ENCODE results near the gene ARMC6.

ARMC6 gene

GRCh38 chr19:19032420-19033175, 805 bp upstream of the ARMC6 start:
- H3K18ac ChIP-seq (ENCODE audit: low read length) = peak overlapping the region; percentile 75
- WGBS (ENCODE audit: extremely low coverage, insufficient coverage, low lambda C conversion rate) = no CpG with 5 or more reads among the region's 31 CpGs
- H3K56ac ChIP-seq (ENCODE audit: low read length) = peak overlapping the region; percentile 92
- H3K4me1 ChIP-seq (ENCODE audit: control insufficient read depth, low read depth, low read length) = peaks cover 1% of the 10 kb centered on the region
- DNase-seq = peak; percentile 99
- no peak overlapping the region for H4K5ac ChIP-seq (ENCODE audit: low read length)
- peaks cover 11% of the 10 kb centered on the region for H3K79me1 ChIP-seq (ENCODE audit: low read length)
- peaks cover 6% of the 10 kb centered on the region for H3K36me3 ChIP-seq (ENCODE audit: control insufficient read depth, insufficient read depth, low read length)
- H3K27ac ChIP-seq (ENCODE audit: low read depth, low read length) = peak overlapping the region; percentile 78
- no peak overlapping the region for H2AK5ac ChIP-seq (ENCODE audit: low read length)
- no peak overlapping the region for H2BK15ac ChIP-seq (replicated peaks; ENCODE audit: low read depth)
- no peak overlapping the region for H2BK120ac ChIP-seq (ENCODE audit: low read depth, low read length)
- H3K27me3 ChIP-seq (ENCODE audit: insufficient read depth, low read length, poor library complexity) = no peaks in the 10 kb centered on the region
- H3K9ac ChIP-seq (ENCODE audit: low read length) = peak overlapping the region; percentile 90
- no peak overlapping the region for H3K23ac ChIP-seq (ENCODE audit: low read length)
- no peak overlapping the region for H2BK5ac ChIP-seq (ENCODE audit: low read length)
- H3K4me3 ChIP-seq (ENCODE audit: low read length) = peak overlapping the region; percentile 82
- H4K8ac ChIP-seq (ENCODE audit: low read depth, low read length) = no peak overlapping the region
- H3K4me2 ChIP-seq (ENCODE audit: low read length) = peak overlapping the region; percentile 43
- H3K4ac ChIP-seq (ENCODE audit: low read depth, low read length) = peak overlapping the region; percentile 40
- H3K79me2 ChIP-seq (ENCODE audit: control insufficient read depth, insufficient read depth, low read length) = peaks cover 38% of the 10 kb centered on the region

GRCh38 chr19:19033176-19033425, 302 bp upstream of the ARMC6 start:
- H3K18ac ChIP-seq (ENCODE audit: low read length) = peak overlapping the region; percentile 75
- no peak overlapping the region for H3K23ac ChIP-seq (ENCODE audit: low read length)
- H3K36me3 ChIP-seq (ENCODE audit: control insufficient read depth, insufficient read depth, low read length) = peaks cover 6% of the 10 kb centered on the region
- H3K9ac ChIP-seq (ENCODE audit: low read length) = peak overlapping the region; percentile 90
- H4K8ac ChIP-seq (ENCODE audit: low read depth, low read length) = no peak overlapping the region
- H2BK15ac ChIP-seq (replicated peaks; ENCODE audit: low read depth) = no peak overlapping the region
- peak overlapping the region; percentile 40 for H3K4ac ChIP-seq (ENCODE audit: low read depth, low read length)
- H2BK120ac ChIP-seq (ENCODE audit: low read depth, low read length) = no peak overlapping the region
- H3K27me3 ChIP-seq (ENCODE audit: insufficient read depth, low read length, poor library complexity) = no peaks in the 10 kb centered on the region
- peak overlapping the region; percentile 92 for H3K56ac ChIP-seq (ENCODE audit: low read length)
- no peak overlapping the region for H4K5ac ChIP-seq (ENCODE audit: low read length)
- no CpG with 5 or more reads among the region's 32 CpGs for WGBS (ENCODE audit: extremely low coverage, insufficient coverage, low lambda C conversion rate)
- peak overlapping the region; percentile 43 for H3K4me2 ChIP-seq (ENCODE audit: low read length)
- H3K4me3 ChIP-seq (ENCODE audit: low read length) = peak overlapping the region; percentile 82
- peak overlapping the region; percentile 78 for H3K27ac ChIP-seq (ENCODE audit: low read depth, low read length)
- peaks cover 1% of the 10 kb centered on the region for H3K4me1 ChIP-seq (ENCODE audit: control insufficient read depth, low read depth, low read length)
- no peak overlapping the region for H2BK5ac ChIP-seq (ENCODE audit: low read length)
- H3K79me1 ChIP-seq (ENCODE audit: low read length) = peaks cover 14% of the 10 kb centered on the region
- H3K79me2 ChIP-seq (ENCODE audit: control insufficient read depth, insufficient read depth, low read length) = peaks cover 41% of the 10 kb centered on the region
- no peak overlapping the region for H2AK5ac ChIP-seq (ENCODE audit: low read length)
- no peak for DNase-seq

DNA sequence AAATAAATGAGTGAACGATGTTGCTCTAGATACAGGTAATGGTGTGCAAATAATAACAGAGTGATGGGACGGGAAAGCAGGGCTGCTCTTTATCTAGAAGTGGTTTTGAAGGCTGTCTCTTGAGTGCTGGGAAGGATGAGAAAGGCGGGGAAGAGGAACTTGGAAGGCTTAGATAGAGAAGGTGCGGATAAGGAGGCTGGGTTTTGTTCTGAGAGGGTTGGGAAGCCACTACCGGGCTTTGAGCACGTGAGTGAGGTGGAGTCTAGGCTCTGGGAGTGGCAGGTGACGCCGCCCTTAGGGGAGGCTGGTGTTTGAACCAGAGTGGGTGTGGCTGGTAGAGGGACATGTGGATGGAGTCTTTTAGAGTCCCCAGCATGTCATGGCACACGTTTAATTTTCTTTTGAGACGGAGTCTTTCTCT, 811 bp downstream of the ARMC6 start:
- Histone ChIP-seq H3K27me3 (ENCODE audit: insufficient read depth, low read length, poor library complexity) (no peaks in the 10 kb centered on the region), H2BK15ac (replicated peaks; ENCODE audit: low read depth) (no peak overlapping the region), H3K27ac (ENCODE audit: low read depth, low read length) (peak overlapping the region; percentile 96), H3K9ac (ENCODE audit: low read length) (peak overlapping the region; percentile 86), H3K36me3 (ENCODE audit: control insufficient read depth, insufficient read depth, low read length) (peaks cover 2% of the 10 kb centered on the region), H2BK5ac (ENCODE audit: low read length) (peak overlapping the region; percentile 27), H3K4me3 (ENCODE audit: low read length) (peak overlapping the region; percentile 76), H3K79me2 (ENCODE audit: control insufficient read depth, insufficient read depth, low read length) (peaks cover 45% of the 10 kb centered on the region), H2AK5ac (ENCODE audit: low read length) (peak overlapping the region; percentile 48), H4K8ac (ENCODE audit: low read depth, low read length) (peak overlapping the region; percentile 30), H2BK120ac (ENCODE audit: low read depth, low read length) (no peak overlapping the region), H3K4me2 (ENCODE audit: low read length) (peak overlapping the region; percentile 90), H3K56ac (ENCODE audit: low read length) (peak overlapping the region; percentile 99), H3K4ac (ENCODE audit: low read depth, low read length) (peak overlapping the region; percentile 66), H3K4me1 (ENCODE audit: control insufficient read depth, low read depth, low read length) (peaks cover 1% of the 10 kb centered on the region), H3K23ac (ENCODE audit: low read length) (no peak overlapping the region), H3K18ac (ENCODE audit: low read length) (peak overlapping the region; percentile 29), H4K5ac (ENCODE audit: low read length) (no peak overlapping the region), H3K79me1 (ENCODE audit: low read length) (peaks cover 14% of the 10 kb centered on the region)
- WGBS (ENCODE audit: extremely low coverage, insufficient coverage, low lambda C conversion rate) = no CpG with 5 or more reads among the region's 10 CpGs
- peak; percentile 90 for DNase-seq

DNA sequence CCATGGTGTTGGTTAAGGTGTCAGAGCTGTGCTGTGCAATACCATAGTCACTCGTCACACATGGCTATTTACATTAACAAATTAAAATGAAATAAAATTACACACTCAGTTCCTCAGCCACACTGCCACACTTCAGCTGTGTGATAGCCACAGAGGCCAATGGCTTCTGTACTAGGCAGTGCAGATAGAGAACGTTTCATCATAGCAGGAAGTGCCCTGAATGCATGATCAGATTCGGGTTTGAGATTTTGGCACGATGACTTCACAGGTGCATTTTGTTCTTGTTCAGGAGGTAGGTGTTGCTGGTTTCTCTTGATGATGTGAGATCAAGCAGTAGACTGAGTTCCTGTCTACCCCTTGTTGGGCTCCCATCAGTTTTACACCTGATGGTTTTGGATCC, 6.5 kb downstream of the ARMC6 start:
- H2BK120ac ChIP-seq (ENCODE audit: low read depth, low read length) = no peak overlapping the region
- H3K23ac ChIP-seq (ENCODE audit: low read length) = no peak overlapping the region
- no peak overlapping the region for H2AK5ac ChIP-seq (ENCODE audit: low read length)
- H2BK15ac ChIP-seq (replicated peaks; ENCODE audit: low read depth) = no peak overlapping the region
- H3K4me3 ChIP-seq (ENCODE audit: low read length) = no peak overlapping the region
- no peak overlapping the region for H4K8ac ChIP-seq (ENCODE audit: low read depth, low read length)
- DNase-seq = no peak
- no peak overlapping the region for H3K27ac ChIP-seq (ENCODE audit: low read depth, low read length)
- peaks cover 9% of the 10 kb centered on the region for H3K36me3 ChIP-seq (ENCODE audit: control insufficient read depth, insufficient read depth, low read length)
- H3K18ac ChIP-seq (ENCODE audit: low read length) = no peak overlapping the region
- no peak overlapping the region for H3K9ac ChIP-seq (ENCODE audit: low read length)
- H3K4me1 ChIP-seq (ENCODE audit: control insufficient read depth, low read depth, low read length) = no peaks in the 10 kb centered on the region
- H4K5ac ChIP-seq (ENCODE audit: low read length) = no peak overlapping the region
- peaks cover 25% of the 10 kb centered on the region for H3K79me1 ChIP-seq (ENCODE audit: low read length)
- peaks cover 42% of the 10 kb centered on the region for H3K79me2 ChIP-seq (ENCODE audit: control insufficient read depth, insufficient read depth, low read length)
- H3K56ac ChIP-seq (ENCODE audit: low read length) = no peak overlapping the region
- H3K4me2 ChIP-seq (ENCODE audit: low read length) = no peak overlapping the region
- H2BK5ac ChIP-seq (ENCODE audit: low read length) = no peak overlapping the region
- H3K4ac ChIP-seq (ENCODE audit: low read depth, low read length) = no peak overlapping the region
- no peaks in the 10 kb centered on the region for H3K27me3 ChIP-seq (ENCODE audit: insufficient read depth, low read length, poor library complexity)
- WGBS (ENCODE audit: extremely low coverage, insufficient coverage, low lambda C conversion rate) = no CpG with 5 or more reads among the region's 4 CpGs

DNA sequence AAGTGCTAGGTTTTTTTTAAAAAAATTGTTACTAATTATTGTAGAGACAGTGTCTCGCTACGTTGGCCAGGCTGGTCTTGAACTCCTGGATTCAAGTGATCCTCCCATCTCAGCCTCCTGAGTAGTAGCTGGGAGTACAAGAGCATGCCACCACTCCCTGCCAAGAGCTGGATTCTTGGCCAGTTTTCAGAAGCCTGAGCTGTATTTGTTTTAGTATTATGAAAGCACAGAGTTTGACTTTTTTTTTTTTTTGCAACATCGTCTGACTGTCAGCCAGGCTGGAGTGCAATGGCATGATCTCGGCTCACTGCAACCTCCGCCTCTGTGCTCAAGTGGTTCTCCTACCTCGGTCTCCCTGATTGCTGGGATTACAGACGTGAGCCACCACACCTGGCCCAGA, 7.0 kb downstream of the ARMC6 start:
- Histone ChIP-seq H3K4ac (ENCODE audit: low read depth, low read length) (no peak overlapping the region), H4K8ac (ENCODE audit: low read depth, low read length) (no peak overlapping the region), H3K4me1 (ENCODE audit: control insufficient read depth, low read depth, low read length) (no peaks in the 10 kb centered on the region), H3K36me3 (ENCODE audit: control insufficient read depth, insufficient read depth, low read length) (peaks cover 9% of the 10 kb centered on the region), H3K9ac (ENCODE audit: low read length) (no peak overlapping the region), H3K79me2 (ENCODE audit: control insufficient read depth, insufficient read depth, low read length) (peaks cover 38% of the 10 kb centered on the region), H3K23ac (ENCODE audit: low read length) (no peak overlapping the region), H4K5ac (ENCODE audit: low read length) (no peak overlapping the region), H3K18ac (ENCODE audit: low read length) (no peak overlapping the region), H2BK5ac (ENCODE audit: low read length) (no peak overlapping the region), H3K79me1 (ENCODE audit: low read length) (peaks cover 25% of the 10 kb centered on the region), H2BK15ac (replicated peaks; ENCODE audit: low read depth) (no peak overlapping the region), H3K56ac (ENCODE audit: low read length) (no peak overlapping the region), H3K27me3 (ENCODE audit: insufficient read depth, low read length, poor library complexity) (no peaks in the 10 kb centered on the region), H3K4me2 (ENCODE audit: low read length) (no peak overlapping the region), H3K27ac (ENCODE audit: low read depth, low read length) (no peak overlapping the region), H2AK5ac (ENCODE audit: low read length) (no peak overlapping the region), H2BK120ac (ENCODE audit: low read depth, low read length) (no peak overlapping the region), H3K4me3 (ENCODE audit: low read length) (no peak overlapping the region)
- no CpG with 5 or more reads among the region's 7 CpGs for WGBS (ENCODE audit: extremely low coverage, insufficient coverage, low lambda C conversion rate)
- DNase-seq = no peak

Measured in mesendoderm (in vitro differentiated cells).